Cardiac muscle cell (in vitro differentiated cells and primary cell): ENCODE results near the gene KIF25. TPM values are rescaled to one million over a fixed set of nuclear protein-coding genes. Genes with fewer than 3 reads are reported as not detected.

Experiments
- DNase-seq, 2 donors: peaks; one replicate each; pipeline versions ENCODE4 v3.0.0 to v3.0.0-alpha.2; 2010 to 2017; ENCODE audit warnings: low read depth in 1 of 2, low spot score in 1 of 2
- H3K27ac ChIP-seq: fragments of 200-600 bp; sonication (generic); 2 replicates; pipeline ENCODE4 v1.5.1; 2016
- H3K27me3 ChIP-seq: fragments of 200-600 bp; sonication (generic); 2 replicates; pipeline ENCODE4 v1.6.0; 2016; ENCODE audit warnings: control low read depth
- H3K36me3 ChIP-seq: fragments of 200-600 bp; sonication (generic); 2 replicates; pipeline ENCODE4 v1.5.1; 2016; ENCODE audit warnings: control low read depth
- H3K4me1 ChIP-seq: fragments of 200-600 bp; sonication (generic); 2 replicates; pipeline ENCODE4 v1.8.1; 2017; ENCODE audit warnings: low read depth, mild to moderate bottlenecking, mixed run types
- H3K4me3 ChIP-seq: fragments of 200-600 bp; sonication (generic); 2 replicates; pipeline ENCODE4 v1.5.1; 2016; ENCODE audit warnings: mild to moderate bottlenecking
- H3K9me3 ChIP-seq: fragments of 200-600 bp; sonication (generic); 2 replicates; pipeline ENCODE4 v1.5.1; 2017; ENCODE audit warnings: low read depth, mild to moderate bottlenecking, control low read depth
- CTCF ChIP-seq: IDR thresholded peaks from 2 replicates; pipeline ENCODE4 v1.5.1; 2012; ENCODE audit warnings: low read depth, mild to moderate bottlenecking, low read length
- polyA plus RNA-seq: library from polyadenylated mRNA; unstranded; fragments of >200 nt; fragmentation: Nextera tagmentation; extraction: Ambion mirVana; gene quantifications from 2 replicates; pipeline ENCODE4 v1.2.1, GENCODE V29; 2016
- total RNA-seq: library from RNA; depleted of rRNA; stranded (reverse); fragments of >200 nt; gene quantifications from 2 replicates; pipeline ENCODE4 v1.2.3, GENCODE V29; 2016

The KIF25 gene
- total and polyA plus RNA-seq, 2 experiments from 2014 or later, result 0.40 to 1.6 TPM

- no peak for TF ChIP-seq CTCF
- no peak for DNase-seq
- H3K36me3 ChIP-seq, result no peaks in the 10 kb centered on the region
- H3K4me1 ChIP-seq, result peaks cover 18% of the 10 kb centered on the region
- no peaks in the 10 kb centered on the region for H3K9me3 ChIP-seq
- H3K4me3 ChIP-seq, result no peak overlapping the region
- H3K27ac ChIP-seq, result no peak overlapping the region
- no peaks in the 10 kb centered on the region for H3K27me3 ChIP-seq
Measured at GRCh38 chr6:168086616-168087015, 89.1 kb downstream of the KIF25 start.

- peaks cover 18% of the 10 kb centered on the region for H3K4me1 ChIP-seq
- TF ChIP-seq CTCF, result no peak
- H3K4me3 ChIP-seq, result no peak overlapping the region
- H3K27me3 ChIP-seq, result no peaks in the 10 kb centered on the region
- DNase-seq, result no peak
- H3K9me3 ChIP-seq, result no peaks in the 10 kb centered on the region
- H3K27ac ChIP-seq, result peak overlapping the region; percentile 87
- no peaks in the 10 kb centered on the region for H3K36me3 ChIP-seq
Measured at GRCh38 chr6:168087436-168088160, 90.1 kb downstream of the KIF25 start.

- H3K4me3 ChIP-seq, result no peak overlapping the region
- H3K4me1 ChIP-seq, result peaks cover 18% of the 10 kb centered on the region
- no peaks in the 10 kb centered on the region for H3K27me3 ChIP-seq
- no peaks in the 10 kb centered on the region for H3K36me3 ChIP-seq
- TF ChIP-seq CTCF, result no peak
- no peaks in the 10 kb centered on the region for H3K9me3 ChIP-seq
- H3K27ac ChIP-seq, result peak overlapping the region; percentile 87
- peak; percentile 81 to 89 for DNase-seq
Measured at GRCh38 chr6:168088161-168089053, 90.9 kb downstream of the KIF25 start.

- H3K4me1 ChIP-seq, result peaks cover 21% of the 10 kb centered on the region
- no peaks in the 10 kb centered on the region for H3K36me3 ChIP-seq
- no peak for TF ChIP-seq CTCF
- no peaks in the 10 kb centered on the region for H3K9me3 ChIP-seq
- H3K4me3 ChIP-seq, result no peak overlapping the region
- H3K27ac ChIP-seq, result peak overlapping the region; percentile 87
- no peak for DNase-seq
- no peaks in the 10 kb centered on the region for H3K27me3 ChIP-seq
Measured at GRCh38 chr6:168089186-168090063, 92.0 kb downstream of the KIF25 start.

- Histone ChIP-seq H3K27ac (no peak overlapping the region), H3K4me1 (peaks cover 21% of the 10 kb centered on the region), H3K4me3 (no peak overlapping the region)
Measured at GRCh38 chr6:168090064-168090690, 92.7 kb downstream of the KIF25 start.

More at GRCh38 chr6:168090064-168090690, 92.7 kb downstream of the KIF25 start:
- TF ChIP-seq CTCF, result no peak
- no peak for DNase-seq
- Histone ChIP-seq H3K36me3 (no peaks in the 10 kb centered on the region), H3K27me3 (no peaks in the 10 kb centered on the region), H3K9me3 (no peaks in the 10 kb centered on the region)
